Kasumi-1 (cell line): Measurements from ENCODE around the gene LRRFIP2.
"Not testable (repeated sequence)": the region's sequence is repeated elsewhere in the genome, so short reads cannot be mapped to it uniquely, and the experiment has no call there.

Source experiments
- DNase-seq, 2 experiments: peaks; one replicate each; lab custom pipeline; 2025; lab: John Stamatoyannopoulos, UW

LRRFIP2 gene

GRCh38 chr3:37174532-37175126, at the start of gene LRRFIP2:
LRRFIP2 (minus strand) TSS chr3:37174582; CDS start chr3:37148983, 25,599 bp downstream.
- no peak for DNase-seq

GRCh38 chr3:37223576-37223975, 49.2 kb upstream of the LRRFIP2 start:
- no peak for DNase-seq

- DNase-seq, result peak; percentile 17 to 24
Observed at GRCh38 chr3:37223141-37223558, 48.8 kb upstream of the LRRFIP2 start.

GRCh38 chr3:37222542-37222941, 48.2 kb upstream of the LRRFIP2 start:
- DNase-seq, result not testable (repeated sequence)

GRCh38 chr3:37221407-37221806, 47.0 kb upstream of the LRRFIP2 start:
- DNase-seq, result no peak

- DNase-seq, result no peak
Observed at GRCh38 chr3:37219266-37219665, 44.9 kb upstream of the LRRFIP2 start.

- DNase-seq, result no peak
Observed at GRCh38 chr3:37218206-37218605, 43.8 kb upstream of the LRRFIP2 start.

GRCh38 chr3:37217098-37217849, 42.9 kb upstream of the LRRFIP2 start:
- no peak for DNase-seq

GRCh38 chr3:37216597-37217097, 42.3 kb upstream of the LRRFIP2 start:
- DNase-seq, result no peak

GRCh38 chr3:37214076-37214475, 39.7 kb upstream of the LRRFIP2 start:
- no peak for DNase-seq

GRCh38 chr3:37210230-37210629, 35.8 kb upstream of the LRRFIP2 start:
- DNase-seq, result no peak

- DNase-seq, result not testable (repeated sequence)
Observed at GRCh38 chr3:37208576-37208975, 34.2 kb upstream of the LRRFIP2 start.

GRCh38 chr3:37208008-37208407, 33.6 kb upstream of the LRRFIP2 start:
- not testable (repeated sequence) for DNase-seq

- DNase-seq, result not testable (repeated sequence)
Observed at GRCh38 chr3:37206041-37206440, 31.7 kb upstream of the LRRFIP2 start.

- DNase-seq, result no peak
Observed at GRCh38 chr3:37204314-37204713, 29.9 kb upstream of the LRRFIP2 start.

- no peak for DNase-seq
Observed at GRCh38 chr3:37202035-37202434, 27.7 kb upstream of the LRRFIP2 start.

GRCh38 chr3:37200141-37200540, 25.8 kb upstream of the LRRFIP2 start:
- DNase-seq, result no peak

GRCh38 chr3:37198996-37199395, 24.6 kb upstream of the LRRFIP2 start:
- no peak for DNase-seq

- no peak for DNase-seq
Observed at GRCh38 chr3:37198547-37198946, 24.2 kb upstream of the LRRFIP2 start.

- DNase-seq, result no peak
Observed at GRCh38 chr3:37197810-37198371, 23.5 kb upstream of the LRRFIP2 start.

- no peak for DNase-seq
Observed at GRCh38 chr3:37194533-37194932, 20.2 kb upstream of the LRRFIP2 start.

- no peak for DNase-seq
Observed at GRCh38 chr3:37190667-37191066, 16.3 kb upstream of the LRRFIP2 start.

- DNase-seq, result no peak
Observed at GRCh38 chr3:37189109-37189508, 14.7 kb upstream of the LRRFIP2 start.
